Activated CD4-positive, alpha-beta T cell treated with anti-CD3 and anti-CD28 coated beads, Interleukin-10, Interleukin-2, amounts not matched to agents 100 ng/mL and 50 ng/mL, durations not matched to agents 16 hours and 8 hours (primary cell): ENCODE measurements around the gene RCAN2.
"Not testable (repeated sequence)": the region's sequence is repeated elsewhere in the genome, so short reads cannot be mapped to it uniquely, and the experiment has no call there.

Experiments
- DNase-seq: peaks from one replicate; pipeline ENCODE4 v3.0.0-alpha.2; 2020

RCAN2 gene

GRCh38 chr6:46381057-46381456 is 110.2 kb downstream of the RCAN2 start:
- DNase-seq, result no peak

GRCh38 chr6:46380152-46380807 is 111.0 kb downstream of the RCAN2 start:
- DNase-seq, result no peak

- DNase-seq, result no peak
These were observed 112.3 kb downstream of the RCAN2 start for GRCh38 chr6:46378882-46379416.

- no peak for DNase-seq
These were observed 112.9 kb downstream of the RCAN2 start for GRCh38 chr6:46378161-46378881.

- no peak for DNase-seq
These were observed 114.0 kb downstream of the RCAN2 start for GRCh38 chr6:46377209-46377608.

- DNase-seq, result no peak
These were observed 114.6 kb downstream of the RCAN2 start for GRCh38 chr6:46376562-46377061.

GRCh38 chr6:46370622-46371021 is 120.6 kb downstream of the RCAN2 start:
- DNase-seq, result no peak

- DNase-seq, result no peak
These were observed 123.1 kb downstream of the RCAN2 start for GRCh38 chr6:46368169-46368536.

GRCh38 chr6:46367354-46368168 is 123.7 kb downstream of the RCAN2 start:
- DNase-seq, result no peak

- DNase-seq, result no peak
These were observed 124.9 kb downstream of the RCAN2 start for GRCh38 chr6:46366190-46366900.

GRCh38 chr6:46357591-46357990 is 133.7 kb downstream of the RCAN2 start:
- DNase-seq, result no peak

GRCh38 chr6:46356543-46356942 is 134.7 kb downstream of the RCAN2 start:
- DNase-seq, result no peak

- DNase-seq, result no peak
These were observed 137.7 kb downstream of the RCAN2 start for GRCh38 chr6:46353528-46353927.

- no peak for DNase-seq
These were observed 138.5 kb downstream of the RCAN2 start for GRCh38 chr6:46352541-46353268.

- no peak for DNase-seq
These were observed 140.5 kb downstream of the RCAN2 start for GRCh38 chr6:46350714-46351113.

- DNase-seq, result no peak
These were observed 143.6 kb downstream of the RCAN2 start for GRCh38 chr6:46347669-46348068.

- no peak for DNase-seq
These were observed 151.0 kb downstream of the RCAN2 start for GRCh38 chr6:46340246-46340645.

GRCh38 chr6:46338131-46338530 is 153.1 kb downstream of the RCAN2 start:
- no peak for DNase-seq

- DNase-seq, result no peak
These were observed 156.8 kb downstream of the RCAN2 start for GRCh38 chr6:46334442-46334841.

GRCh38 chr6:46333481-46333880 is 157.8 kb downstream of the RCAN2 start:
- no peak for DNase-seq

- not testable (repeated sequence) for DNase-seq
These were observed 158.8 kb downstream of the RCAN2 start for GRCh38 chr6:46332448-46332847.

- no peak for DNase-seq
These were observed 159.8 kb downstream of the RCAN2 start for GRCh38 chr6:46331461-46331860.
